ENCODE measurements around the gene RECQL5.

- TF ChIP-seq CTCF (tag by site-specific recombination; IDR thresholded peaks at IDR 0.05): no peak
- TF ChIP-seq ZNF114 (tag by site-specific recombination; IDR thresholded peaks at IDR 0.05): no peak
- no peak for TF ChIP-seq ZNF518A (tag by site-specific recombination; conservative IDR thresholded peaks at IDR 0.05; ENCODE audit: low read depth)
These were observed 61.2 kb downstream of the RECQL5 start for GRCh38 chr17:75605790-75606189.
